ENCODE results near the gene VSIR. TPM values are rescaled to one million over a fixed set of nuclear protein-coding genes. Genes with fewer than 3 reads are reported as not detected.
A peak's percentile ranks its signal among the peaks of the same experiment; 100 is the strongest.

Gene VSIR
- total RNA-seq, 3 donors from 2014 or later (not counting 1 experiment from before 2014, with no cell fraction given), result 134 to 193 (median 178) TPM

DNA sequence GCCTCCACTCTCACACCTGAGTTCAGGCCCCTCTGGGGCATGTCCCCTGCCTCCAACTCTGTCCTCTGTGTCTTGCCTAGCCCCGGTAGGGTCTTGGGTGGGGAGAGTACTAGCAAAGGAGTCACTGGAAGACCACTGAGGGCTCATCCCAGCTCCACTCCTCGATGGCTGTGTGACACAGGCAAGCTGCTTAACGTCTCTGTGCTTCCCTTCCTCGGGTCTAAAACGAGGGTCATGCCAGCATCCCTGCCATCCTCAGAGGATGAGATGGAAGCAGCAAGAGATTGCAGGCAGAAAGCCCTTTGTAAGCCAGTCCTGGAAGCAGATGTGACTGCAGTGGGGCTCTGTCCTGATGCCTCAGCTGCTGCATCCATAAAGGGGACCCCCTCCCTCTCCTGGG is 38.5 kb downstream of the VSIR start:
- intact Hi-C loops (cut with micrococcal nuclease), result no loop called here
- no peak overlapping the region for H3K4me3 Mint-ChIP-seq

DNA sequence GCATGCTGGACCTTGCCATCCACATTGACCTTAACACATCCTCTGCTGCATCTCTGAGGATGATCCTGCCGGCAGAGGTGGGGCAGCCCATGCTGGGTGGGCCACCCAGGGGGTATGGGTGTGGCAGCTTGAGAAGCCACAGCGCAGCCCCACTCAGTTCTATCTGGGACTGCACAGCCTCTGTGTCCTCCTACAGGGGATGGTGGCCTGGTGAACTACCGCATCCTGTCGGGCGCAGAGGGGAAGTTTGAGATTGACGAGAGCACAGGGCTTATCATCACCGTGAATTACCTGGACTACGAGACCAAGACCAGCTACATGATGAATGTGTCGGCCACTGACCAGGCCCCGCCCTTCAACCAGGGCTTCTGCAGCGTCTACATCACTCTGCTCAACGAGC is 41.5 kb downstream of the VSIR start:
- intact Hi-C loops (cut with micrococcal nuclease), result no loop called here
- Histone ChIP-seq H3K9me3 (ENCODE audit: control insufficient read depth, insufficient read depth, low read length) (no peaks in the 10 kb centered on the region), H3K36me3 (ENCODE audit: control insufficient read depth, insufficient read depth, low read length) (no peaks in the 10 kb centered on the region), H3K4me1 (ENCODE audit: control insufficient read depth, insufficient read depth, low read length) (peaks cover 90% of the 10 kb centered on the region), H3K4me3 (ENCODE audit: low read length) (no peak overlapping the region), H3K27ac (ENCODE audit: low read length) (no peak overlapping the region), H3K27me3 (ENCODE audit: control insufficient read depth, insufficient read depth, low read length) (no peaks in the 10 kb centered on the region)
- H3K4me3 Mint-ChIP-seq, result no peak overlapping the region
- ATAC-seq (peak in 1 of 3 donors; percentile 18), DNase-seq (peak in 1 of 2 donors; percentile 57)
- H3K4me1 Mint-ChIP-seq, result peaks cover 70 to 86% of the 10 kb centered on the region in 2 donors
- H3K27me3 Mint-ChIP-seq (ENCODE audit: low read depth in 2 of 2), result no peaks in the 10 kb centered on the region
- 63% methylated on average over 12 of the region's 12 CpGs for WGBS (ENCODE audit: insufficient coverage)
- H3K36me3 Mint-ChIP-seq, result no peaks in the 10 kb centered on the region
- H3K27ac Mint-ChIP-seq, result peak overlapping the region; percentile 47 to 48
- TF ChIP-seq, protein P1, sequence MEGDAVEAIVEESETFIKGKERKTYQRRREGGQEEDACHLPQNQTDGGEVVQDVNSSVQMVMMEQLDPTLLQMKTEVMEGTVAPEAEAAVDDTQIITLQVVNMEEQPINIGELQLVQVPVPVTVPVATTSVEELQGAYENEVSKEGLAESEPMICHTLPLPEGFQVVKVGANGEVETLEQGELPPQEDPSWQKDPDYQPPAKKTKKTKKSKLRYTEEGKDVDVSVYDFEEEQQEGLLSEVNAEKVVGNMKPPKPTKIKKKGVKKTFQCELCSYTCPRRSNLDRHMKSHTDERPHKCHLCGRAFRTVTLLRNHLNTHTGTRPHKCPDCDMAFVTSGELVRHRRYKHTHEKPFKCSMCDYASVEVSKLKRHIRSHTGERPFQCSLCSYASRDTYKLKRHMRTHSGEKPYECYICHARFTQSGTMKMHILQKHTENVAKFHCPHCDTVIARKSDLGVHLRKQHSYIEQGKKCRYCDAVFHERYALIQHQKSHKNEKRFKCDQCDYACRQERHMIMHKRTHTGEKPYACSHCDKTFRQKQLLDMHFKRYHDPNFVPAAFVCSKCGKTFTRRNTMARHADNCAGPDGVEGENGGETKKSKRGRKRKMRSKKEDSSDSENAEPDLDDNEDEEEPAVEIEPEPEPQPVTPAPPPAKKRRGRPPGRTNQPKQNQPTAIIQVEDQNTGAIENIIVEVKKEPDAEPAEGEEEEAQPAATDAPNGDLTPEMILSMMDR (IDR thresholded peaks at IDR 0.05), result no peak
- H3K9me3 Mint-ChIP-seq, result no peaks in the 10 kb centered on the region

More for the DNA sequence above, 38.5 kb downstream of the VSIR start:
- Histone ChIP-seq H3K4me1 (ENCODE audit: control insufficient read depth, insufficient read depth, low read length) (peaks cover 91% of the 10 kb centered on the region), H3K4me3 (ENCODE audit: low read length) (no peak overlapping the region), H3K36me3 (ENCODE audit: control insufficient read depth, insufficient read depth, low read length) (no peaks in the 10 kb centered on the region), H3K27me3 (ENCODE audit: control insufficient read depth, insufficient read depth, low read length) (no peaks in the 10 kb centered on the region), H3K9me3 (ENCODE audit: control insufficient read depth, insufficient read depth, low read length) (no peaks in the 10 kb centered on the region), H3K27ac (ENCODE audit: low read length) (peak overlapping the region; percentile 91)
- Mint-ChIP-seq H3K27ac (peak overlapping the region; percentile 88 to 93), H3K36me3 (no peaks in the 10 kb centered on the region), H3K27me3 (ENCODE audit: low read depth in 2 of 2) (no peaks in the 10 kb centered on the region), H3K4me1 (peaks cover 66 to 83% of the 10 kb centered on the region in 2 donors), H3K9me3 (no peaks in the 10 kb centered on the region)
- no peak for DNase-seq
- 88% methylated on average over 5 of the region's 5 CpGs for WGBS (ENCODE audit: insufficient coverage)
- ATAC-seq, result no peak
- TF ChIP-seq, protein P1 (IDR thresholded peaks at IDR 0.05), result no peak

DNA sequence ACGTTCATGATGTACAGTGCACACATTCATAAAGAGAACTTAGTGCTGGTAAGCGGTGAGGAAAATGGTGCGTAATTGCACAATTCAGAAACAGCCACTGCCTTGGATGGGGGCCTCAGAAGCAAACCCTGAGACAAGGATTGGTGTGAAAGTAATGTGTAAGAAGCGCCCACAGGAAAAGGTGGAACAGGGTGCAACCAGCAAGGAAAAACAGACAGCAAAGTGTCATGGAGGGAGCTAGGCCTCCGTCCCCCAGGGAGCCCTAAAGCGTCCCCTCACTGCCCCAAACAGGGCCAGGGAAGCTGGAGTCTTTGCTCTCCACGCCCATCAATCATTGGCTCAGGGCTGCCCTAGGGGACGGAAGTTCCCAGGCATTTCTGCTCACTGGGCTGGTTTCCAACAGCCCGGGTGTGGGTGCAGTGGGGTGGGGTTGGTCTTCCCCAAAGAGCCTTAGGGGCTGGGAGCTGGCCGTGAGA is 44.1 kb downstream of the VSIR start:
- H3K36me3 ChIP-seq (ENCODE audit: control insufficient read depth, insufficient read depth, low read length), result no peaks in the 10 kb centered on the region
- peak overlapping the region; percentile 70 to 90 for H3K27ac Mint-ChIP-seq
- no peak overlapping the region for H3K4me3 ChIP-seq (ENCODE audit: low read length)
- DNase-seq (peak in 1 of 2 donors; percentile 44), ATAC-seq (no peak)
- peaks cover 60 to 78% of the 10 kb centered on the region in 2 donors for H3K4me1 Mint-ChIP-seq
- no peaks in the 10 kb centered on the region for H3K27me3 Mint-ChIP-seq (ENCODE audit: low read depth in 2 of 2)
- H3K9me3 ChIP-seq (ENCODE audit: control insufficient read depth, insufficient read depth, low read length), result no peaks in the 10 kb centered on the region
- H3K9me3 Mint-ChIP-seq, result no peaks in the 10 kb centered on the region
- H3K27me3 ChIP-seq (ENCODE audit: control insufficient read depth, insufficient read depth, low read length), result no peaks in the 10 kb centered on the region
- intact Hi-C loops (cut with micrococcal nuclease), result no loop called here
- no peaks in the 10 kb centered on the region for H3K36me3 Mint-ChIP-seq
- H3K4me1 ChIP-seq (ENCODE audit: control insufficient read depth, insufficient read depth, low read length), result peaks cover 89% of the 10 kb centered on the region
- 67% methylated on average over 9 of the region's 10 CpGs for WGBS (ENCODE audit: insufficient coverage)
- peak overlapping the region; percentile 21 for H3K4me3 Mint-ChIP-seq
- TF ChIP-seq, protein P1 (IDR thresholded peaks at IDR 0.05), result no peak
- no peak overlapping the region for H3K27ac ChIP-seq (ENCODE audit: low read length)

Data from natural killer cell (primary cell).